ENCODE results near the gene DIAPH2. TPM values are rescaled to one million over a fixed set of nuclear protein-coding genes. Genes with fewer than 3 reads are reported as not detected.

DIAPH2 gene
- total RNA-seq, 1 donor, result 42.3 TPM

- no peak overlapping the region for H3K4me3 ChIP-seq (ENCODE audit: low read depth, low read length)
- no peak for DNase-seq (ENCODE audit: low read depth)
- no peak for TF ChIP-seq CTCF (IDR thresholded peaks at IDR 0.05; ENCODE audit: insufficient read depth, low read length)
Measured at GRCh38 chrX:97504431-97504830, 819.8 kb downstream of the DIAPH2 start.

GRCh38 chrX:97517763-97518162 is 833.1 kb downstream of the DIAPH2 start:
- DNase-seq (ENCODE audit: low read depth), result no peak
- H3K4me3 ChIP-seq (ENCODE audit: low read depth, low read length), result no peak overlapping the region
- TF ChIP-seq CTCF (IDR thresholded peaks at IDR 0.05; ENCODE audit: insufficient read depth, low read length), result no peak

- DNase-seq (ENCODE audit: low read depth), result no peak
Measured at GRCh38 chrX:97522307-97522706, 837.7 kb downstream of the DIAPH2 start.

GRCh38 chrX:97524340-97524739 is 839.7 kb downstream of the DIAPH2 start:
- DNase-seq (ENCODE audit: low read depth), result peak; percentile 16

More at GRCh38 chrX:97522307-97522706, 837.7 kb downstream of the DIAPH2 start:
- H3K4me3 ChIP-seq (ENCODE audit: low read depth, low read length), result no peak overlapping the region
- no peak for TF ChIP-seq CTCF (IDR thresholded peaks at IDR 0.05; ENCODE audit: insufficient read depth, low read length)

GRCh38 chrX:97524997-97525396 is 840.4 kb downstream of the DIAPH2 start:
- peak; percentile 40 for DNase-seq (ENCODE audit: low read depth)
- H3K4me3 ChIP-seq (ENCODE audit: low read depth, low read length), result no peak overlapping the region
- no peak for TF ChIP-seq CTCF (IDR thresholded peaks at IDR 0.05; ENCODE audit: insufficient read depth, low read length)

More at GRCh38 chrX:97524340-97524739, 839.7 kb downstream of the DIAPH2 start:
- TF ChIP-seq CTCF (IDR thresholded peaks at IDR 0.05; ENCODE audit: insufficient read depth, low read length), result no peak
- H3K4me3 ChIP-seq (ENCODE audit: low read depth, low read length), result no peak overlapping the region

- no peak for TF ChIP-seq CTCF (IDR thresholded peaks at IDR 0.05; ENCODE audit: insufficient read depth, low read length)
- DNase-seq (ENCODE audit: low read depth), result no peak
- no peak overlapping the region for H3K4me3 ChIP-seq (ENCODE audit: low read depth, low read length)
Measured at GRCh38 chrX:97525981-97526380, 841.3 kb downstream of the DIAPH2 start.

GRCh38 chrX:97527725-97528124 is 843.1 kb downstream of the DIAPH2 start:
- no peak for DNase-seq (ENCODE audit: low read depth)
- no peak overlapping the region for H3K4me3 ChIP-seq (ENCODE audit: low read depth, low read length)
- no peak for TF ChIP-seq CTCF (IDR thresholded peaks at IDR 0.05; ENCODE audit: insufficient read depth, low read length)
